Right ventricle myocardium superior (tissue), 1 donor: ENCODE results near the gene NEDD4L. TPM values are rescaled to one million over a fixed set of nuclear protein-coding genes. Genes with fewer than 3 reads are reported as not detected.

Experiments
- ATAC-seq: fragments of 200-7000 bp; cut with Tn5 transposase; one replicate; pipeline ENCODE4 v1.9.1; 2020; ENCODE audit warnings: mild to moderate bottlenecking; ENCODE audit not compliant: poor library complexity
- DNase-seq: peaks from one replicate; pipeline ENCODE4 v3.0.0-alpha.2; 2020
- intact Hi-C: fragments of 100-400 bp; cut with DNase I; formaldehyde crosslinking; loops from one replicate; pipeline ENCODE4 v1.11.2; 2022
- total RNA-seq: library from RNA; stranded (reverse); fragmentation: NEBNext Ultra II Directional; extraction: Animal tissue kit (Norgen Biotek cat#: 25700); gene quantifications from one replicate; pipeline ENCODE4 v1.2.1, GENCODE V29; 2021
- donor health status: DM: no; HTN: yes; CAD: no; lungs with severe emphysema.

The NEDD4L gene
- total RNA-seq, 1 donor from 2014 or later = 51.4 TPM

DNA sequence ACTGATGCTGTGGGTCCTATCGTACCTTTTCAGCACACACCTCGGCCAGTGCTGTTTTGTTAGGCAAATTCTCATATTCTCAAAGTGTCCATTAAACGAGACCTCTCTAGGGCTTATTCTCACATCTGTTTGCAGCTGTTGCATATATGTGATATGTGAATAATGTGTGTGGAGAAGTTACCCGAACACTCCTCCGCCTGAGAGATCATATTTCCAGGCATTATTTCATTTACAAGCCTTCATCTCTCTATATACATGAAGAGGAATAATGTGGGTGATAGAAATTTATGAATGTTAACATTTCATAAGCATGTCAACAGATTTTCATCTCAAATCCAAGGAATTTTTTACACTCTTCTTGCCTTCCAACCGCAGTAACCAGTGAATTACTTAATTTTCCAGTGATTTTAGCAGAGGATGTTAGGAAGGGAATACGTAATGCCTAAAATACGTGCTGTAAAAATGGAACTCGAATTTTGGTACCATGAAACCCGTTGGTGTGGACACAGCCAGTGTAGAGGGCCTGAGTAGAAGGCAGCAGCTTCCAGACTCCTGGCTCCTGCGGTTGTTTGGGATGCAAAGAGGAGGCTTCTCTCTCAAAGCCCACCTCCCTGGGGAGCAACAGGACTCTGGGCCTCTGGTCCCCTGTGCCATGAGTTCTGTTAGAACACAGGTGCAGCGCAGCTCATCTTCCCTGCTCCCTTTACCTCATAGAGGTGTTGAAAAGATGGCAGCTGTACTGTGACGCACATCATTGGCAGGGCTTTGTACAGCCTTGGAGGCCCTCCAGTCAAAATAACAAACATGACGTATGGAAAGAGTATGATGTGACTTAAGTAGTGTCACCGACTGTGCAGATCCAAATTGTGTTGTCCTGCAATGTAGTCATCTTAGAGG, 280.1 kb downstream of the NEDD4L start:
- DNase-seq (no peak), ATAC-seq (no peak)
- intact Hi-C loops = loop anchor here (5.0 kb wide), 2 partner anchors 67 to 137 kb away; no protein-coding TSS in a partner anchor

GRCh38 chr18:58324824-58325480, 280.9 kb downstream of the NEDD4L start:
- intact Hi-C loops = loop anchor here (5.0 kb wide), 2 partner anchors 68 to 138 kb away; no protein-coding TSS in a partner anchor
- no peak for ATAC-seq
- no peak for DNase-seq

GRCh38 chr18:58325494-58325893, 281.5 kb downstream of the NEDD4L start:
- DNase-seq = no peak
- intact Hi-C loops = no loop called here
- ATAC-seq = no peak

GRCh38 chr18:58334061-58334460, 290.0 kb downstream of the NEDD4L start:
- no peak for ATAC-seq
- intact Hi-C loops = no loop called here
- no peak for DNase-seq

DNA sequence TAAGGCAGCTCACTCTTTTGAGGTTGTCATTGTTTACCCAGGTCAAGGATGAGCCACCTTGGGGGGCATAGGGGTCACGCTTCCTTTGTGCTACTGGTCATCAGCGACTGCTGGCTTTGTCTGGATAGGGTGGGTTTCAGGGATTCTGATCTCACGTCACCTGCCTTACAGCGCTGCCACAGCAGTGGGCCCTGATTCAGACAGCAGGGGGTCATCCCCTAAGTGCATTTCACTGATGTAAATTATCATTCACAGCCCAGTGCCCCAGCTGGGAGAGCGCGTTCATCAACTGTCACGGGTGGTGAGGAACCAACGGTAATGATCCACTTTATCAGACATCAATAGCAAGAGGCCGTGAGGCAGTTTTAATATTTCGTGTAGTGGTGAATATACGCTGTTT, 291.2 kb downstream of the NEDD4L start:
- DNase-seq (no peak), ATAC-seq (no peak)
- intact Hi-C loops = no loop called here

GRCh38 chr18:58335821-58336220, 291.8 kb downstream of the NEDD4L start:
- no peak for DNase-seq
- intact Hi-C loops = no loop called here
- no peak for ATAC-seq

DNA sequence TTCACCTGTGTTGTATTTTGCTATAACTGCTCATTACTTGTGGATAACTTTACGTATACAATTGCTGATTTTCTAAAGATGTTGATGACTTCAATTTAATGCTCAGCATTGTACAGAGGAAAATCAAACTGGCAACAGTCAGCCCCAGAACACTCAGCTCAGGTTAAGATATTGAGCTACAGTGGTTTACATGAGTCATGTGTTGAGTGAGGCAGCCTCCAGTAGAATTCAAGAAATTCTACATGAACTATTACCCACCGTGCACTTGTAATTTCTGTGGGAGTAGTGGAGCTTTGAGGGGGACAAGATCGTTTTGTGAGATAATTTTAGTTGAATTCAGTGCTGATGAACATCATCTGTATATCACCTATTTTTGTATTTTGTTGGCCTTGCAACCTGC, 292.6 kb downstream of the NEDD4L start:
- intact Hi-C loops = no loop called here
- ATAC-seq (no peak), DNase-seq (no peak)

DNA sequence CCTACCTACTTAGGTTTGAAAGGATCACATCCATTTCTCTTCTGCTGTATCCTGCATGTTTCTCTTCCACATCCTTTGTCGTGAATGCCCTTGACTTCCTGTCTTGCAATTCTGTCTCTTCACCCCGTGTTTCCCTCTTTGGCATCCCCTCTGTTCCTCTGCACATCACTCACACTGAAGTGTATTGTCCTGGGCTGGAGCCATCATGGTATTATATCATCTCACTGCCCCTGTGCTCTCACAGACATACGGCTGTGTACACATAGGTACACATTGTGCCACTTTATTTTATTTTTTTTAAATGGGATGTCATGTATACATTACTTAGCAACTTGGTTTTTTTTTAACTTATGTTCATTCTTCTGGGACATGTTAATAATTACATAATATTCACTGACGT, 293.3 kb downstream of the NEDD4L start:
- no peak for DNase-seq
- ATAC-seq = peak; percentile 60
- intact Hi-C loops = no loop called here

- intact Hi-C loops = no loop called here
- ATAC-seq (peak; percentile 58), DNase-seq (no peak)
Measured at GRCh38 chr18:58337686-58338085, 293.7 kb downstream of the NEDD4L start.

GRCh38 chr18:58338141-58338540, 294.1 kb downstream of the NEDD4L start:
- ATAC-seq = peak; percentile 30
- intact Hi-C loops = no loop called here
- DNase-seq = no peak

- DNase-seq (no peak), ATAC-seq (no peak)
- intact Hi-C loops = no loop called here
Measured at GRCh38 chr18:58338961-58339592, 295.1 kb downstream of the NEDD4L start.

- no peak for ATAC-seq
- DNase-seq = no peak
- intact Hi-C loops = no loop called here
Measured at GRCh38 chr18:58339890-58340289, 295.9 kb downstream of the NEDD4L start.

- intact Hi-C loops = no loop called here
- ATAC-seq = no peak
- DNase-seq = no peak
Measured at GRCh38 chr18:58341916-58342315, 297.9 kb downstream of the NEDD4L start.

GRCh38 chr18:58344080-58344670, 300.1 kb downstream of the NEDD4L start:
- intact Hi-C loops = no loop called here
- ATAC-seq = peak; percentile 76
- no peak for DNase-seq

DNA sequence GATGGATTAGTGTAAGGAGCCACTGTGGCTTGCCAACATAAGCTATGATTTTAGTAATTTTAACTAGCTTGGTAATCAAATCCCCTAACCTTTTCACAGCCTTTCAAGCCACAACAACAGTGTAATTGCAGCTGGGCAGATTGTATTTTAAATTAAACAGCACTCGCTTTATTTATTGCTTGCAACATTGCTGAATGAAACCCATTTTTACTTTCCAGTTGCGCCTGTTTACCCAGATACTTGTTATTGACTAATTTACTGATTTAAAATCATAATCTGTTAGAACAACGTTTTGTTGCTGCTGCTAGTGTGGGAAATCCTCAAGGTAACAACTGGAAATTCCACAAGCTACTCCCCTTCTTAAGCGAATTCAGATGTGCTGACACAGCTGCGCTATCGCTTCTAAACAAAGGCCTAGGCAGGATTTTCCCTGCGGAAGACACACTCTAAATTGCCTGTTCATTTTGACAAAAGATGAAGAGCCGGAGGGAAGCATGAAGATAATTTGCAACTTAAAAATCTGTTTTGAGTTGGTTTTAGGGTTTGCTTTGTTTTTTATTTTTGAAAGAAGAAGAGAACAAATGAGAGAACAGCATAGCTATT, 300.9 kb downstream of the NEDD4L start:
- no peak for ATAC-seq
- intact Hi-C loops = no loop called here

GRCh38 chr18:58345875-58346274, 301.8 kb downstream of the NEDD4L start:
- ATAC-seq (no peak), DNase-seq (no peak)
- intact Hi-C loops = no loop called here

More for the DNA sequence above, 300.9 kb downstream of the NEDD4L start:
- no peak for DNase-seq

- intact Hi-C loops = no loop called here
- ATAC-seq (peak; percentile 38), DNase-seq (no peak)
Measured at GRCh38 chr18:58347135-58347534, 303.1 kb downstream of the NEDD4L start.

DNA sequence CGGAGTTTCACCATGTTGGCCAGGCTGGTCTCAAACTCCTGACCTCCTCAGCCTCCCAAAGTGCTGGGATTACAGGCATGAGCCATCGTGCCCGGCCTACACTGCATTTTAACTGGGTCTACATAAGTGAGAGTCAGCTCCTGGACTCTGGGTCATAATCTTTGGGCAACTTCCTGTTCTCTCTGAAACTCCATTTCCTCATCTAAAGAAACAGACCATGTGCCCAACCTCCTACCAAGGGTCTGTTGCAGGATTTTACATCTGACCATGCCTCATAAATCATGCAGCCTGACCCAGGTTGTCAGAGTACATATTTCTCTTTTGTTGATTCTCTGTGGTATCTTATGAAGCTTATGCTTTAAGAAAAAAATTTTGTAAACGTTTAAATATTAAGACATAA, 304.5 kb downstream of the NEDD4L start:
- DNase-seq (no peak), ATAC-seq (no peak)
- intact Hi-C loops = no loop called here

GRCh38 chr18:58348951-58349350, 304.9 kb downstream of the NEDD4L start:
- ATAC-seq = no peak
- DNase-seq = no peak
- intact Hi-C loops = no loop called here
